ENCODE data around the gene FRMD6.

FRMD6 gene

GRCh38 chr14:51719955-51720354 is 68.2 kb downstream of the FRMD6 start:
- no peak overlapping the region for H2AFZ ChIP-seq (ENCODE audit: low read depth, low read length)
- peaks cover 35% of the 10 kb centered on the region for H3K4me1 ChIP-seq (ENCODE audit: insufficient read depth, low read length)
- H3K27me3 ChIP-seq (ENCODE audit: insufficient read depth, low read length): no peaks in the 10 kb centered on the region
- no peak overlapping the region for H3K4me3 ChIP-seq (ENCODE audit: low read length)
- H3K36me3 ChIP-seq (ENCODE audit: insufficient read depth, low read length): peaks cover 8% of the 10 kb centered on the region
- no peaks in the 10 kb centered on the region for H3K9me3 ChIP-seq (ENCODE audit: low read length)

GRCh38 chr14:51723990-51724389 is 72.3 kb downstream of the FRMD6 start:
- Histone ChIP-seq H3K4me3 (ENCODE audit: low read length) (no peak overlapping the region), H3K27me3 (ENCODE audit: insufficient read depth, low read length) (no peaks in the 10 kb centered on the region), H3K9me3 (ENCODE audit: low read length) (no peaks in the 10 kb centered on the region), H3K4me1 (ENCODE audit: insufficient read depth, low read length) (no peaks in the 10 kb centered on the region), H3K36me3 (ENCODE audit: insufficient read depth, low read length) (peaks cover 22% of the 10 kb centered on the region), H2AFZ (ENCODE audit: low read depth, low read length) (no peak overlapping the region)

GRCh38 chr14:51724650-51725049 is 72.9 kb downstream of the FRMD6 start:
- Histone ChIP-seq H3K4me1 (ENCODE audit: insufficient read depth, low read length) (no peaks in the 10 kb centered on the region), H3K9me3 (ENCODE audit: low read length) (no peaks in the 10 kb centered on the region), H3K36me3 (ENCODE audit: insufficient read depth, low read length) (peaks cover 22% of the 10 kb centered on the region), H3K4me3 (ENCODE audit: low read length) (no peak overlapping the region), H2AFZ (ENCODE audit: low read depth, low read length) (no peak overlapping the region), H3K27me3 (ENCODE audit: insufficient read depth, low read length) (no peaks in the 10 kb centered on the region)

- H3K27me3 ChIP-seq (ENCODE audit: insufficient read depth, low read length): no peaks in the 10 kb centered on the region
- peaks cover 22% of the 10 kb centered on the region for H3K36me3 ChIP-seq (ENCODE audit: insufficient read depth, low read length)
- H3K4me1 ChIP-seq (ENCODE audit: insufficient read depth, low read length): no peaks in the 10 kb centered on the region
- H3K9me3 ChIP-seq (ENCODE audit: low read length): no peaks in the 10 kb centered on the region
- no peak overlapping the region for H3K4me3 ChIP-seq (ENCODE audit: low read length)
- no peak overlapping the region for H2AFZ ChIP-seq (ENCODE audit: low read depth, low read length)
Measured at GRCh38 chr14:51725061-51725460, 73.4 kb downstream of the FRMD6 start.

GRCh38 chr14:51726166-51726899 is 74.6 kb downstream of the FRMD6 start:
- Histone ChIP-seq H3K36me3 (ENCODE audit: insufficient read depth, low read length) (peaks cover 22% of the 10 kb centered on the region), H2AFZ (ENCODE audit: low read depth, low read length) (no peak overlapping the region), H3K27me3 (ENCODE audit: insufficient read depth, low read length) (no peaks in the 10 kb centered on the region), H3K9me3 (ENCODE audit: low read length) (no peaks in the 10 kb centered on the region), H3K4me3 (ENCODE audit: low read length) (no peak overlapping the region), H3K4me1 (ENCODE audit: insufficient read depth, low read length) (no peaks in the 10 kb centered on the region)

- Histone ChIP-seq H3K27me3 (ENCODE audit: insufficient read depth, low read length) (no peaks in the 10 kb centered on the region), H3K36me3 (ENCODE audit: insufficient read depth, low read length) (peaks cover 16% of the 10 kb centered on the region), H3K4me1 (ENCODE audit: insufficient read depth, low read length) (no peaks in the 10 kb centered on the region), H2AFZ (ENCODE audit: low read depth, low read length) (no peak overlapping the region), H3K4me3 (ENCODE audit: low read length) (no peak overlapping the region), H3K9me3 (ENCODE audit: low read length) (no peaks in the 10 kb centered on the region)
Measured at GRCh38 chr14:51727526-51727925, 75.8 kb downstream of the FRMD6 start.

GRCh38 chr14:51730098-51730497 is 78.4 kb downstream of the FRMD6 start:
- Histone ChIP-seq H3K4me3 (ENCODE audit: low read length) (no peak overlapping the region), H3K27me3 (ENCODE audit: insufficient read depth, low read length) (no peaks in the 10 kb centered on the region), H3K4me1 (ENCODE audit: insufficient read depth, low read length) (no peaks in the 10 kb centered on the region), H3K9me3 (ENCODE audit: low read length) (no peaks in the 10 kb centered on the region), H3K36me3 (ENCODE audit: insufficient read depth, low read length) (peaks cover 14% of the 10 kb centered on the region), H2AFZ (ENCODE audit: low read depth, low read length) (no peak overlapping the region)

- H3K36me3 ChIP-seq (ENCODE audit: insufficient read depth, low read length): peaks cover 14% of the 10 kb centered on the region
- no peaks in the 10 kb centered on the region for H3K9me3 ChIP-seq (ENCODE audit: low read length)
- H2AFZ ChIP-seq (ENCODE audit: low read depth, low read length): no peak overlapping the region
Measured at GRCh38 chr14:51730684-51731083, 79.0 kb downstream of the FRMD6 start.

GRCh38 chr14:51732494-51733112 is 80.9 kb downstream of the FRMD6 start:
- H3K36me3 ChIP-seq (ENCODE audit: insufficient read depth, low read length): peaks cover 10% of the 10 kb centered on the region
- no peak overlapping the region for H2AFZ ChIP-seq (ENCODE audit: low read depth, low read length)
- no peaks in the 10 kb centered on the region for H3K9me3 ChIP-seq (ENCODE audit: low read length)
- no peaks in the 10 kb centered on the region for H3K27me3 ChIP-seq (ENCODE audit: insufficient read depth, low read length)
- no peak overlapping the region for H3K4me3 ChIP-seq (ENCODE audit: low read length)
- H3K4me1 ChIP-seq (ENCODE audit: insufficient read depth, low read length): no peaks in the 10 kb centered on the region

More at GRCh38 chr14:51730684-51731083, 79.0 kb downstream of the FRMD6 start:
- Histone ChIP-seq H3K27me3 (ENCODE audit: insufficient read depth, low read length) (no peaks in the 10 kb centered on the region), H3K4me1 (ENCODE audit: insufficient read depth, low read length) (no peaks in the 10 kb centered on the region), H3K4me3 (ENCODE audit: low read length) (no peak overlapping the region)

GRCh38 chr14:51733147-51733546 is 81.4 kb downstream of the FRMD6 start:
- H3K4me3 ChIP-seq (ENCODE audit: low read length): no peak overlapping the region
- no peaks in the 10 kb centered on the region for H3K4me1 ChIP-seq (ENCODE audit: insufficient read depth, low read length)
- peaks cover 4% of the 10 kb centered on the region for H3K36me3 ChIP-seq (ENCODE audit: insufficient read depth, low read length)

GRCh38 chr14:51735851-51736250 is 84.1 kb downstream of the FRMD6 start:
- Histone ChIP-seq H3K4me3 (ENCODE audit: low read length) (no peak overlapping the region), H3K4me1 (ENCODE audit: insufficient read depth, low read length) (no peaks in the 10 kb centered on the region), H2AFZ (ENCODE audit: low read depth, low read length) (no peak overlapping the region), H3K27me3 (ENCODE audit: insufficient read depth, low read length) (no peaks in the 10 kb centered on the region), H3K9me3 (ENCODE audit: low read length) (no peaks in the 10 kb centered on the region), H3K36me3 (ENCODE audit: insufficient read depth, low read length) (no peaks in the 10 kb centered on the region)

More at GRCh38 chr14:51733147-51733546, 81.4 kb downstream of the FRMD6 start:
- H2AFZ ChIP-seq (ENCODE audit: low read depth, low read length): no peak overlapping the region
- H3K9me3 ChIP-seq (ENCODE audit: low read length): no peaks in the 10 kb centered on the region
- no peaks in the 10 kb centered on the region for H3K27me3 ChIP-seq (ENCODE audit: insufficient read depth, low read length)

- H3K9me3 ChIP-seq (ENCODE audit: low read length): no peaks in the 10 kb centered on the region
- H3K36me3 ChIP-seq (ENCODE audit: insufficient read depth, low read length): no peaks in the 10 kb centered on the region
- H3K4me1 ChIP-seq (ENCODE audit: insufficient read depth, low read length): no peaks in the 10 kb centered on the region
- no peak overlapping the region for H2AFZ ChIP-seq (ENCODE audit: low read depth, low read length)
- no peak overlapping the region for H3K4me3 ChIP-seq (ENCODE audit: low read length)
- H3K27me3 ChIP-seq (ENCODE audit: insufficient read depth, low read length): no peaks in the 10 kb centered on the region
Measured at GRCh38 chr14:51738754-51739153, 87.0 kb downstream of the FRMD6 start.

GRCh38 chr14:51743588-51744000 is 91.9 kb downstream of the FRMD6 start:
- Histone ChIP-seq H3K27me3 (ENCODE audit: insufficient read depth, low read length) (no peaks in the 10 kb centered on the region), H3K36me3 (ENCODE audit: insufficient read depth, low read length) (no peaks in the 10 kb centered on the region), H2AFZ (ENCODE audit: low read depth, low read length) (no peak overlapping the region), H3K4me1 (ENCODE audit: insufficient read depth, low read length) (no peaks in the 10 kb centered on the region), H3K4me3 (ENCODE audit: low read length) (no peak overlapping the region), H3K9me3 (ENCODE audit: low read length) (no peaks in the 10 kb centered on the region)

Data from neuron (in vitro differentiated cells).